Kidney (tissue), 14 donors: ENCODE measurements around the gene SNRK. TPM values are rescaled to one million over a fixed set of nuclear protein-coding genes. Genes with fewer than 3 reads are reported as not detected.
"Not testable (repeated sequence)": the region's sequence is repeated elsewhere in the genome, so short reads cannot be mapped to it uniquely, and the experiment has no call there.

Source experiments
- DNase-seq, 5 donors: peaks; one replicate each; pipeline ENCODE4 v3.0.0-alpha.2; 2013 to 2020
- FAIRE-seq: peaks from 2 replicates; lab custom pipeline; 2012; peaks lifted over from hg19 to GRCh38; lab: Jason Lieb, UNC
- H3K27ac ChIP-seq, 2 donors: one replicate each; pipeline ENCODE4 v1.7.0; 2013; ENCODE audit warnings: low read depth in 2 of 2, low read length in 2 of 2, inconsistent platforms in 1 of 2
- H3K27me3 ChIP-seq: one replicate; pipeline ENCODE4 v1.7.1; 2013; ENCODE audit warnings: low read length, inconsistent platforms; ENCODE audit not compliant: control insufficient read depth, insufficient read depth
- H3K36me3 ChIP-seq, 3 donors: one replicate each; pipeline versions ENCODE4 v1.7.0 to v1.7.1; 2013; ENCODE audit warnings: low read length in 3 of 3, control low read depth in 1 of 3, inconsistent platforms in 1 of 3; ENCODE audit not compliant: insufficient read depth in 3 of 3, control insufficient read depth in 2 of 3
- H3K4me1 ChIP-seq, 3 donors: one replicate each; pipeline versions ENCODE4 v1.7.0 to v1.7.1; 2013; ENCODE audit warnings: low read length in 3 of 3, inconsistent platforms in 1 of 3, low read depth in 1 of 3; ENCODE audit not compliant: control insufficient read depth in 2 of 3, insufficient read depth in 2 of 3
- H3K4me3 ChIP-seq, 3 donors: one replicate each; pipeline versions ENCODE4 v1.7.0 to v1.8.1; 2013; ENCODE audit warnings: low read length in 3 of 3, control low read depth in 1 of 3, inconsistent platforms in 1 of 3
- H3K9ac ChIP-seq, 3 donors: one replicate each; pipeline versions ENCODE4 v1.7.0 to v1.7.1; 2013; ENCODE audit warnings: low read length in 3 of 3, control low read depth in 1 of 3, inconsistent platforms in 1 of 3
- H3K9me3 ChIP-seq, 3 donors: one replicate each; pipeline versions ENCODE4 v1.7.0 to v1.7.1; 2013; ENCODE audit warnings: low read length in 3 of 3, control low read depth in 1 of 3, inconsistent platforms in 1 of 3; ENCODE audit not compliant: control insufficient read depth in 2 of 3, insufficient read depth in 1 of 3
- intact Hi-C: fragments of 100-400 bp; cut with DNase I; formaldehyde crosslinking; loops from one replicate; pipeline ENCODE4 v1.11.1; 2022
- polyA plus RNA-seq: library from polyadenylated mRNA; stranded (reverse); fragments of 350-450 nt; fragmentation: Illumina TruSeq; extraction: RNeasy Lipid Tissue Mini Kit (QIAGEN cat#74804); gene quantifications from one replicate; pipeline ENCODE4 v1.2.3, GENCODE V29; 2014; ENCODE audit warnings: low read depth, low replicate concordance; ENCODE audit not compliant: insufficient read depth
- total RNA-seq: library from RNA; stranded (reverse); fragmentation: NEBNext Ultra II Directional; extraction: Animal tissue kit (Norgen Biotek cat#: 25700); gene quantifications from one replicate; pipeline ENCODE4 v1.2.1, GENCODE V29; 2021
- TF ChIP-seq, protein P1 (sequence below): IDR thresholded peaks from 3 replicates; pipeline ENCODE4 v1.5.1; 2012; ENCODE audit warnings: mild to moderate bottlenecking, moderate library complexity, borderline replicate concordance; ENCODE audit not compliant: insufficient read depth; ENCODE audit errors: extremely low read depth
- donor health status: control.
- donor health status: control.
- donor health status: control.
- donor health status: control.
- donor health status: control.
- donor health status: DM: yes; HTN: yes; CAD: no.
- donor health status: Normal renal cell carcinoma (clear cell type).

SNRK gene
- total and polyA plus RNA-seq, 2 donors from 2014 or later: 15.6 to 62.3 TPM

DNA sequence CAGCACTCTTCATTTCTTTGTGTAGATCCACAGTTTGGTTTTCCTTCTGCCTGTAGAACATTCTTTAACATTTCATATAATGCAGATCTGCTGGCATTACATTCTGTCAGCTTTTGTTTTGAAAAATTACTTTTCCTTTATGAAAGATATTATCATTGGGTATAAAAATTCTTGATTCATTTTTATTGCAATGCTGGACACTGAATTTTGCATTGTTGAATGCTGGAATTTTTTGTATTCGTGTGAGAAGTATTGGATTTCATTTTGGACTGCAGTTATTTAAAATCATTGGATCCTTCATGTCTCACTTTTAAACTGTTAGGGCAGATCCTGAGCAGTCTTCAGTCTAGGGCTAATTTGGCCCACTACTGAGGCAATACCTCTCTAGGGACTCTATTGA is 67.1 kb downstream of the SNRK start:
- Histone ChIP-seq H3K4me3 (no peak overlapping the region), H3K27ac (no peak overlapping the region), H3K36me3 (peaks cover 3 to 19% (median 6%) of the 10 kb centered on the region in 3 donors), H3K27me3 (no peaks in the 10 kb centered on the region), H3K9ac (no peak overlapping the region), H3K4me1 (no peaks in the 10 kb centered on the region), H3K9me3 (peaks cover 0 to 14% (median 2%) of the 10 kb centered on the region in 3 donors)
- no peak for FAIRE-seq
- intact Hi-C loops: no loop called here
- TF ChIP-seq, protein P1, sequence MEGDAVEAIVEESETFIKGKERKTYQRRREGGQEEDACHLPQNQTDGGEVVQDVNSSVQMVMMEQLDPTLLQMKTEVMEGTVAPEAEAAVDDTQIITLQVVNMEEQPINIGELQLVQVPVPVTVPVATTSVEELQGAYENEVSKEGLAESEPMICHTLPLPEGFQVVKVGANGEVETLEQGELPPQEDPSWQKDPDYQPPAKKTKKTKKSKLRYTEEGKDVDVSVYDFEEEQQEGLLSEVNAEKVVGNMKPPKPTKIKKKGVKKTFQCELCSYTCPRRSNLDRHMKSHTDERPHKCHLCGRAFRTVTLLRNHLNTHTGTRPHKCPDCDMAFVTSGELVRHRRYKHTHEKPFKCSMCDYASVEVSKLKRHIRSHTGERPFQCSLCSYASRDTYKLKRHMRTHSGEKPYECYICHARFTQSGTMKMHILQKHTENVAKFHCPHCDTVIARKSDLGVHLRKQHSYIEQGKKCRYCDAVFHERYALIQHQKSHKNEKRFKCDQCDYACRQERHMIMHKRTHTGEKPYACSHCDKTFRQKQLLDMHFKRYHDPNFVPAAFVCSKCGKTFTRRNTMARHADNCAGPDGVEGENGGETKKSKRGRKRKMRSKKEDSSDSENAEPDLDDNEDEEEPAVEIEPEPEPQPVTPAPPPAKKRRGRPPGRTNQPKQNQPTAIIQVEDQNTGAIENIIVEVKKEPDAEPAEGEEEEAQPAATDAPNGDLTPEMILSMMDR: no peak
- no peak for DNase-seq

DNA sequence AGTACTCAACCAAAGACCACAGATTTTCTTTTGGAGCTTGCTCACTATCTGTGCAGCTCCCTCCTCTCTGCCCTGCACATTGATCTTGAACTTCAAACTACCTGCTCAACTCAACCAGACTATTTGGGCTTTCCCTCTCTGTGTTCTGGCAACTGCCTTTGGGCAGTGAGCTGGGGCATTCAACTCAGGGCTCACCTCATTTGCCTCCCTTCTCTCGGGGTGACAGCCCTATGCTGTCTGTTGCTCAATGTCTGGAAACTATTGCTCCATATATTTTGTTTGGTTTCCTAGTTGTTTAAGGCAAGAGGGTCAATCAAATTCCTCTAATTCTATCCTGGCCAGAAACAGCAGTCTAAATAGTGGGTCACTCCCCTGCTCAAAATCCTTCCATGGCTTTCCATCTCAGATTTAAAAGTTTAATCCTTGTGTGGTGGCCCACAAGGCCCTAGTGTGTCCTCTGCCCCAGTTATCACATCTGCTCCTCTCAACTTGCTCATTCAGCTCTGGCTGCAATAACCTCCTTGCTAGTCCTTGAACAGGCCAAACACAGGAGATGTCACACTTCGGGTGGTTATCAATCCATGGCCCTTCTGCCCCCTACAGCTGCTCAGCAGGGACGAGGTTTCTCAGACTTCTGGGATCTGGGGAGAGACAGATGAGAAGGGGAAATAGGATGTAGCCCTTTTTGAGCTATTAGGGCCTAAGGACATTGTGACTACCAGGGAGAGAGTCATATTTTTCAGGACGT is 67.8 kb downstream of the SNRK start:
- Histone ChIP-seq H3K4me1 (no peaks in the 10 kb centered on the region), H3K4me3 (no peak overlapping the region), H3K9ac (no peak overlapping the region), H3K27me3 (no peaks in the 10 kb centered on the region), H3K9me3 (peaks cover 0 to 14% (median 2%) of the 10 kb centered on the region in 3 donors), H3K27ac (no peak overlapping the region), H3K36me3 (peaks cover 2 to 12% (median 3%) of the 10 kb centered on the region in 3 donors)
- TF ChIP-seq, protein P1: no peak
- intact Hi-C loops: no loop called here
- DNase-seq (no peak), FAIRE-seq (no peak)

DNA sequence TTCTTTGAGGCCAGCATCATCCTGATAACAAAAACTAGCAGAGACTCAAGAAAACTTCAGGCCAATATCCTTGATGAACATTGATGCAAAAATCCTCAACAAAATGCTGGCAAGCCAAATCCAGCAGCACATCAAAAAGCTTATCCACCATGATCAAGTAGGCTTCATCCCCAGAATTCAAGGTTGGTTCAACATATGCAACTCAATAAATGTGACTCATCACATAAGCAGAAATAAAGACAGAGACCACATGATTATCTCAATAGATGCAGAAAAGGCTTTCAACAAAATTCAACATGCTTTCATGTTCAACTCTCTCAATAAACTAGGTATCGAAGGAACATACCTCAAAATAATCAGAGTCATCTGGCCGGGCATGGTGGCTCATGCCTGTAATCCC is 69.7 kb downstream of the SNRK start:
- H3K27ac ChIP-seq, FAIRE-seq, H3K9ac ChIP-seq, H3K27me3 ChIP-seq, H3K4me3 ChIP-seq, H3K36me3 ChIP-seq, DNase-seq, H3K4me1 ChIP-seq, intact Hi-C loops: not testable (repeated sequence)
- H3K9me3 ChIP-seq: peaks cover 0 to 14% (median 2%) of the 10 kb centered on the region in 3 donors

DNA sequence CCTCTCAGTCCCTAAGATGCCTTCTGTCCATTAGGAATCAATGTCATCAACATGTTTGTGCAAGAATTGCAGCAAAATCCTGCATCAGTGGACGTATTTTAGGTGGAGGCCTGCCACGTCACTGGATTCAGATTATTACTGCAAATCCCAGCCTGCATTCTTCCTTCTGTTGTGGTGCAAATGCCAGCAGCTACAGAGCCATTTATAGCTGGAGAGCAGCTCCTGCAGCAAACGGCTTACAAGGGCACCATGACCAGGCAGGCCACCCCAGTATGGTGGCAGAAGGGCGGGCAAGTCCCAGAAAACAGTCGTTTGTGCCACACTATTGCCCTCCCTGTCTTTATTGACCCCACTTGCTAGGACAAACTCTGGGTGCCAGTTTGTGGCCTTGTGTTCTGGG is 74.7 kb downstream of the SNRK start:
- no peaks in the 10 kb centered on the region for H3K36me3 ChIP-seq
- no peak overlapping the region for H3K27ac ChIP-seq
- H3K9me3 ChIP-seq: peaks cover 0 to 2% (median 0%) of the 10 kb centered on the region in 3 donors
- no peak overlapping the region for H3K9ac ChIP-seq
- H3K4me3 ChIP-seq: no peak overlapping the region
- no peaks in the 10 kb centered on the region for H3K4me1 ChIP-seq
- H3K27me3 ChIP-seq: no peaks in the 10 kb centered on the region
- TF ChIP-seq, protein P1: no peak
- DNase-seq (no peak), FAIRE-seq (no peak)
- intact Hi-C loops: no loop called here
